ENCODE data around the gene ST14. TPM values are rescaled to one million over a fixed set of nuclear protein-coding genes. Genes with fewer than 3 reads are reported as not detected.
A peak's percentile ranks its signal among the peaks of the same experiment; 100 is the strongest.

ST14 gene
- total RNA-seq (2021; ENCODE audit: unreplicated experiment) (1.8 TPM), Bru-seq, nascent RNA (percentile 24 among the genes with signal in this experiment), BruChase-seq, experiment 1, labeled RNA remaining after a 2-hour chase (percentile 25 among the genes with signal in this experiment), BruChase-seq, experiment 2, labeled RNA remaining after a 6-hour chase (percentile 28 among the genes with signal in this experiment)
- 1.9 TPM for polyA plus RNA-seq (2012; ENCODE audit: insufficient read length)
- long read RNA-seq, partial matches to known transcripts, result 4 of 11 reads
- long read RNA-seq, other reads (novel, unspliced or antisense), result 3 of 11 reads

- POLR2A ChIA-PET, result no interaction called here
- H3K36me3 ChIP-seq (ENCODE audit: control insufficient read depth, insufficient read depth, low read length), result no peaks in the 10 kb centered on the region; the same call in 1 of the 2 replicates
- intact Hi-C loops (cut with micrococcal nuclease; ENCODE audit: unreplicated experiment) (no loop called here), in situ Hi-C loops (cut with HindIII; ENCODE audit: low pct_unique_long_range_greater_than_20kb, low sequenced_read_pairs) (no loop called here)
- ATAC-seq (peak; percentile 34; the same call in 1 of the 2 replicates), DNase-seq (ENCODE audit: low read depth, low spot score) (no peak)
- H3K27me3 ChIP-seq (ENCODE audit: control insufficient read depth, insufficient read depth, low read length), result peaks cover 16% of the 10 kb centered on the region
- BruUV-seq (replicated peaks), result no TSS peak
- H3K4me3 ChIP-seq (ENCODE audit: low read depth in 2 of 2, low read length in 2 of 2), result peak within 1 kb of the TSS; percentile 24 to 25
- H3K4me1 ChIP-seq (ENCODE audit: control insufficient read depth, insufficient read depth, low read length), result 0 out of 2 replicates have a peak, but pooled peaks cover 5% of the 10 kb centered on the region
- no peak within 1 kb of the TSS for H3K27ac ChIP-seq (ENCODE audit: low read length)
- TF ChIP-seq, protein P1, sequence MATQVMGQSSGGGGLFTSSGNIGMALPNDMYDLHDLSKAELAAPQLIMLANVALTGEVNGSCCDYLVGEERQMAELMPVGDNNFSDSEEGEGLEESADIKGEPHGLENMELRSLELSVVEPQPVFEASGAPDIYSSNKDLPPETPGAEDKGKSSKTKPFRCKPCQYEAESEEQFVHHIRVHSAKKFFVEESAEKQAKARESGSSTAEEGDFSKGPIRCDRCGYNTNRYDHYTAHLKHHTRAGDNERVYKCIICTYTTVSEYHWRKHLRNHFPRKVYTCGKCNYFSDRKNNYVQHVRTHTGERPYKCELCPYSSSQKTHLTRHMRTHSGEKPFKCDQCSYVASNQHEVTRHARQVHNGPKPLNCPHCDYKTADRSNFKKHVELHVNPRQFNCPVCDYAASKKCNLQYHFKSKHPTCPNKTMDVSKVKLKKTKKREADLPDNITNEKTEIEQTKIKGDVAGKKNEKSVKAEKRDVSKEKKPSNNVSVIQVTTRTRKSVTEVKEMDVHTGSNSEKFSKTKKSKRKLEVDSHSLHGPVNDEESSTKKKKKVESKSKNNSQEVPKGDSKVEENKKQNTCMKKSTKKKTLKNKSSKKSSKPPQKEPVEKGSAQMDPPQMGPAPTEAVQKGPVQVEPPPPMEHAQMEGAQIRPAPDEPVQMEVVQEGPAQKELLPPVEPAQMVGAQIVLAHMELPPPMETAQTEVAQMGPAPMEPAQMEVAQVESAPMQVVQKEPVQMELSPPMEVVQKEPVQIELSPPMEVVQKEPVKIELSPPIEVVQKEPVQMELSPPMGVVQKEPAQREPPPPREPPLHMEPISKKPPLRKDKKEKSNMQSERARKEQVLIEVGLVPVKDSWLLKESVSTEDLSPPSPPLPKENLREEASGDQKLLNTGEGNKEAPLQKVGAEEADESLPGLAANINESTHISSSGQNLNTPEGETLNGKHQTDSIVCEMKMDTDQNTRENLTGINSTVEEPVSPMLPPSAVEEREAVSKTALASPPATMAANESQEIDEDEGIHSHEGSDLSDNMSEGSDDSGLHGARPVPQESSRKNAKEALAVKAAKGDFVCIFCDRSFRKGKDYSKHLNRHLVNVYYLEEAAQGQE (IDR thresholded peaks at IDR 0.05; ENCODE audit: insufficient read depth in 1 of 2, low read depth in 2 of 2, low read length in 1 of 2), result no peak
- TF ChIP-seq POLR2AphosphoS5 (IDR thresholded peaks at IDR 0.05; ENCODE audit: low read depth, low read length) (no peak), CTCF (IDR thresholded peaks at IDR 0.05) (no peak), SIN3A (IDR thresholded peaks at IDR 0.05; ENCODE audit: borderline replicate concordance, insufficient read depth, low read depth, low read length) (no peak), TCF7L2 (IDR thresholded peaks at IDR 0.05; ENCODE audit: low read depth, low read length) (no peak)
- CTCF ChIA-PET, result no interaction called here
- no peaks in the 10 kb centered on the region for H3K9me3 ChIP-seq (ENCODE audit: control insufficient read depth, insufficient read depth, low read depth, low read length)
Observed at GRCh38 chr11:130159657-130160497, at the start of gene ST14. TSS of gene ST14 (plus strand) at chr11:130159782. CDS start at chr11:130159980, 198 bp downstream.

DNA sequence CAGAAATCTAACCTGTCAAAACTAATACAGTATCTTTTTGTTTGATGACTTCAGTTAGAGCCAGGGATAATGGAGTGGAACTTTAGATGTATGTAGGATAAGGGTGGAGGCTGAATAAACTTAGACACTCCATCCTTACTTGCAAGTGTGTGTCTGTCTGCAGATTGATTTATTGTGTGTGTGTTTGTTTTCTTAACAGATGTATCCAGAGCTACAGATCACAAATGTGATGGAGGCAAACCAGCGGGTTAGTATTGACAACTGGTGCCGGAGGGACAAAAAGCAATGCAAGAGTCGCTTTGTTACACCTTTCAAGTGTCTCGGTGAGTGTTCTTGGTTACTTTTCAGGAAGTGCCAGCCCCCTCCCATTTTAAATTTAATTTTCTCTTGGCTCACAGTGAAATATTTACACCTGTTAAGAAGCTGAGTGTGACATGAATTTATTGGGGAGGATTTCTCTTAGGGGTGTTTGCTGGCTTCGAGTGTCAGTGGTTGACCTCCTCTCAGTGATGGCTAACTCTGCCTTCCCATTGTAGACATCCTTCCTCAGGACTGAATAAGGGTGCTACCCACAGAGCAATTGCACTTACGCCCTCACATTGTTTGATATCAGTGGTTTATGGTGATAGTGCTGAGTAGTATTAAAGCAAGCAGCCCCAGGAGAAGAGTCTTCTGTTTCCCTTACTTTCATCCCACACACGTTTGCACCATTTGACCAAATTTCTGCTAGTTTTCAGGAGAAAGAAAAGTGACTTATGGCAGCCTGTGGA, 49.1 kb upstream of the ST14 start:
- in situ Hi-C loops (cut with HindIII; ENCODE audit: low pct_unique_long_range_greater_than_20kb, low sequenced_read_pairs), result no loop called here
- TF ChIP-seq TCF7L2 (IDR thresholded peaks at IDR 0.05; ENCODE audit: low read depth, low read length), result no peak
- TF ChIP-seq SIN3A (IDR thresholded peaks at IDR 0.05; ENCODE audit: borderline replicate concordance, insufficient read depth, low read depth, low read length), result no peak
- no peak for TF ChIP-seq CTCF (IDR thresholded peaks at IDR 0.05)
- no peak for TF ChIP-seq POLR2AphosphoS5 (IDR thresholded peaks at IDR 0.05; ENCODE audit: low read depth, low read length)
- TF ChIP-seq, protein P1 (IDR thresholded peaks at IDR 0.05; ENCODE audit: insufficient read depth in 1 of 2, low read depth in 2 of 2, low read length in 1 of 2), result no peak
- intact Hi-C loops (cut with micrococcal nuclease; ENCODE audit: unreplicated experiment), result no loop called here
- BruUV-seq (replicated peaks), result no TSS peak
- Histone ChIP-seq H3K27ac (ENCODE audit: low read length) (no peak overlapping the region), H3K9me3 (ENCODE audit: control insufficient read depth, insufficient read depth, low read depth, low read length) (no peaks in the 10 kb centered on the region), H3K4me3 (ENCODE audit: low read depth in 2 of 2, low read length in 2 of 2) (no peak overlapping the region), H3K4me1 (ENCODE audit: control insufficient read depth, insufficient read depth, low read length) (peaks cover 12% of the 10 kb centered on the region), H3K27me3 (ENCODE audit: control insufficient read depth, insufficient read depth, low read length) (no peaks in the 10 kb centered on the region), H3K36me3 (ENCODE audit: control insufficient read depth, insufficient read depth, low read length) (peaks cover 19% of the 10 kb centered on the region)
- DNase-seq (ENCODE audit: low read depth, low spot score) (no peak), ATAC-seq (no peak)
- ChIA-PET CTCF (no interaction called here), POLR2A (no interaction called here)
